IPS-11a (cell line): Measurements from ENCODE around the gene BRAF.
"Not testable (repeated sequence)": the region's sequence is repeated elsewhere in the genome, so short reads cannot be mapped to it uniquely, and the experiment has no call there.

Experiments
- H3K4me3 ChIP-seq: one replicate; pipeline ENCODE4 v1.5.1; 2013; ENCODE audit warnings: low read depth, low read length, control low read depth

BRAF gene

DNA sequence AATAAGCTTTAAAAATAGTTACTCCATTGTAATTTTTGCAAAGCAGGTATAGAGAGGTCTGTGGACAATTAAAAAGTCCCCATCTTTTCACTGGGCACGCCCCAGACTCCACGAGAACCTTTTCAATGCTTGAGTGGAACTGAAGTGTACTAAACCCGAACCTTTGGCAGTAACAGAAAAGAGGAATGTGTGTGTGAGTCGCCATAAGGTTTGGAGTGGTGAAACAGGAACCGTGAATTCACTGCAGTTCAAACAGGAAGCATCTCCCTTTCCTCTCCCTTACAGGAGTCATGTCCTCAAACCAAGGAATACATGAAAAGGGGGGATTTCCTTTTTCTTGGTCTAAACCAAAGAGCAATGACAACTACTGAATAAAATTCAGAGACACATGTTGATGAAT lies 205.0 kb downstream of the BRAF start:
- no peak overlapping the region for H3K4me3 ChIP-seq

- H3K4me3 ChIP-seq, result no peak overlapping the region
Measured at GRCh38 chr7:140714331-140715040, 210.2 kb downstream of the BRAF start.

GRCh38 chr7:140712392-140712791 lies 212.3 kb downstream of the BRAF start:
- H3K4me3 ChIP-seq, result not testable (repeated sequence)

DNA sequence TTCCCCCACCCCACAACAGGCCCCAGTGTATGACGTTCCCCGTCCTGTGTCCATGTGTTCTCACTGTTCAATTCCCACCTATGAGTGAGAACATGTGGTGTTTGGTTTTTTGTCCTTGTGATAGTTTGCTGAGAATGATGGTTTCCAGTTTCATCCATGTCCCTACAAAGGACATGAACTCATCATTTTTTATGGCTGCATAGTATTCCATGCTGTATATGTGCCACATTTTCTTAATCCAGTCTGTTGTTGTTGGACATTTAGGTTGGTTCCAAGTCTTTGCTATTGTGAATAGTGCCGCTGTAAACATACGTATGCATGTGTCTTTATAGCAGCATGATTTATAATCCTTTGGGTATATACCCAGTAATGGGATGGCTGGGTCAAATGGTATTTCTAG lies 216.0 kb downstream of the BRAF start:
- H3K4me3 ChIP-seq, result not testable (repeated sequence)

DNA sequence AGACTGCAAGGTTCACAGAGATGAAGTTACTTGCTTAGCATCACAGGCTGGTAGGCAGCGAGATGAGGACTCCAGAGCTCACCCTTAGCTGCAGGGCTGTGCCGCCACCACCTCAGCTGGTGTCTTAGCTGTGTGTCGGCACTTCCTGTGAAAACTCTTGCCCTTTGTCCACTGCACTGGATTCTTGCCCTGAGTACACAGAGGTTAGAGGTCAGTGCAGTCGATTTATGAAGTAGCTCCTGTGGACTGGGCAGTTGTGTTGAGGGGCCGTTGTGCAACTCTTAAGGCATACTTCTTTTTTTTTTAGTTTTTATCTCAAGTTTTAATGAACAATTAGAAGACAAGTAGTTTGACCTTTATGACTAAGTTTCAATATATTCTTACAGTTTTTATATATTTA lies 217.6 kb downstream of the BRAF start:
- H3K4me3 ChIP-seq, result no peak overlapping the region

GRCh38 chr7:140704205-140704604 lies 220.5 kb downstream of the BRAF start:
- H3K4me3 ChIP-seq, result no peak overlapping the region

GRCh38 chr7:140702774-140703173 lies 222.0 kb downstream of the BRAF start:
- H3K4me3 ChIP-seq, result no peak overlapping the region

DNA sequence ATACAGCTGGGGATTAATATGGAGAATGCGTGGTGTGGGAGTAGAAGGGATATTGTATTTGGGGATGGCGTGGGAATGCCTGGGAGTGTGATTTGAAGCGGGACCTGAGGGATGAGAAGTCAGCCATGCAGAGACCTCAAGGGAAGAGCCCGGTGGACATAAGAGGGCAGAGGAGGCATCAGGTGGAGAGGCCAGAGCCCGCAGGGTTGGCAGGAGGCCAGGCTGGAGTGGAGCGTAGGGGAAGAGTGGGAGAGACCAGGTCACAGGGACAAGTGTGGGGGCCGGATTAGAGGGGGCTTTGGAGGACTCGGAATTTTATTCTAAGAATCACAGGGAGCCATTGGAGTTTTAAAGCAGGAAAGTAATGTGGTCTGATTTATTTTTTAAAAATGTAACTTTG lies 226.3 kb downstream of the BRAF start:
- H3K4me3 ChIP-seq, result no peak overlapping the region

GRCh38 chr7:140697447-140698143 lies 227.1 kb downstream of the BRAF start:
- peak overlapping the region; percentile 91 for H3K4me3 ChIP-seq

DNA sequence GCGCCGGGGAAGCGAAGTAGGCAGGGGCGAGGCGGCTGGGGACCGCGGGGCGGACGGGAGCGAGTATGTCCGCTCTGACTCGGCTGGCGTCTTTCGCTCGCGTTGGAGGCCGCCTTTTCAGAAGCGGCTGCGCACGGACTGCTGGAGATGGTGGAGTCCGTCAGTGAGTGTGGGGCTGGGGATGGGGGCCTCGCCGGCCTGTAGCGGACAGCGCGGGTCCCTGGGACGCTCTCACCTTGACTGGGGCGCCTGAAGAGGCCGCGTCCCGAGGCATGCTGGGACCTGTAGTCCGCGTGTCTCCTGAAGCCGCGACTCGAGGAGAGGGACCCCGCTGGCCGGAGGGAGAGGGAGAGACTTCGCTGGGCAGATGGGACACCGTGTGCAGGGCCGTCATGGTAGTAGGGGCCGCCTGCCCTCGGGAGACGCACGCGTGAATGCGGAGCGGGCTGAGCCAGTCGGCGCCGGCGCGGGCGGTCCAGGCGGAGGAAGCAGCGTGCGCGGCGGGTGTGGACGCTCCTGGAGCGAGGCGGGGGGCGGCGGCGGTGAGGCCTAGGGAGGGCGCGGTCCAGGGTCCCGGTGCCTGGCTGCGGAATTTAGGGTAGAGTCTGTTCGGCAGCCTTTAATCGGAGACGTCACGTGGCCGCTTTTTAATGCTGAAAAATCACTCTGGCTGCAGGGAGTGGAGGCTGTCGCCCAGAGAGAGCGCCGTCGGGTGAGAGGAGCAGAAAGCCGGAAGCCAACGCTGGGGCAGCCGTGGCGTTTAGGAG lies 227.9 kb downstream of the BRAF start, which contains the start of gene NDUFB2:
Gene NDUFB2 (plus strand): TSS at position 29 of the 767 bp plus-strand sequence. CDS start 37 bp downstream, at position 66.
- peak within 1 kb of the TSS; percentile 91 for H3K4me3 ChIP-seq

- H3K4me3 ChIP-seq, result peak overlapping the region; percentile 91
Measured at GRCh38 chr7:140696024-140696679, 228.6 kb downstream of the BRAF start.

DNA sequence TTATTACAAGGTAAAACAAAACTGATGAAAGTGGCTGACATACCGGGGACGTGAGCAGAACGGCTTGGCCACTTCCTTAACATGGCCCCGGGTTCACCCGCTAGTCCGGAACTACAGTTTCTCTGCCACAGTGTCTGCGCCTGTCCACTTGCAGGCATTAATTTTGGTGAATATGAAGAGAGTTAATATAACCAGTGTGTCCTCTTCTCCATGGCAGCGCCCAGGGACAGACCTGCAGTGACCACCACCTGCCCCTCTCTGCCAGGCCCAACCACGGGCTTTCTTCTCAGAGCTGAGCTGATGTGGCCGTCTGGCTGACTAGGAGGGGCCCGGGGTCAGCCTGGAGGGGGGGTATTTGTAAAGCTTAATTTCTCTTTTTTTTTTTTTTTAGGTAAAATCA lies 229.3 kb downstream of the BRAF start:
- H3K4me3 ChIP-seq, result no peak overlapping the region

GRCh38 chr7:140694592-140694991 lies 230.1 kb downstream of the BRAF start:
- no peak overlapping the region for H3K4me3 ChIP-seq

- not testable (repeated sequence) for H3K4me3 ChIP-seq
Measured at GRCh38 chr7:140693849-140694248, 230.9 kb downstream of the BRAF start.

DNA sequence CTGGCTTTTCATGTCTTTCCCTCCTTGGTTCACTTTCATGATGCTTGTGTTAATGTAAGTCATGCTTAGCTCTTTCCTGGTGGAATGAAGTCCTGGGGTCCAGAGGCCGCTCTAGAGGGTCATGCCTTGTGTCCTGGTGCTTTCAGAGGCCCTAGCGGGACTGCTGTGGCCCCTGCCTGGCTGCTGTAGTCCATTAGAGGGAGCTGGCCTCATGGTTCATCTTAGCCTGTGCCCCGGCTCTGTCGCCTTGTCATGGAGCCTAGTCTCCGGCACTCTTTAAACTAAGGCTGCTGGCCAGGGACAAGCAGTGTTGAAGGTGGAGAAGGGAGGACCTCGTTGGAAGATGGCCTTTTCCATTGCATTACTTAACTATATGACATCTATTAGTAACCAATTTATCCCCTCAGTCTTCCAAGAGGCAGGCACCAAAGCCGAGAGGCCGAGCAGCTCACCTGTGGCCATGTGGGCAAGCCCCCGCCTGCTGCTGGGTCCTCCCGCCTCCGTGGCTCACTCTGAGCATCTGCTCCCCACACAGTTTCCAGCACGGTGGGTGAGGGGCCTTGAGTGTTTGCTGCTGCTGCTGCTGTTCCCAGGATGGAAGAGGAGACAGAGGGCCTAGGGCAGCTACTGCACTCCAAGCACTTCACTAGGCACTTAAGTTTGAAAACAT lies 233.2 kb downstream of the BRAF start:
- no peak overlapping the region for H3K4me3 ChIP-seq

DNA sequence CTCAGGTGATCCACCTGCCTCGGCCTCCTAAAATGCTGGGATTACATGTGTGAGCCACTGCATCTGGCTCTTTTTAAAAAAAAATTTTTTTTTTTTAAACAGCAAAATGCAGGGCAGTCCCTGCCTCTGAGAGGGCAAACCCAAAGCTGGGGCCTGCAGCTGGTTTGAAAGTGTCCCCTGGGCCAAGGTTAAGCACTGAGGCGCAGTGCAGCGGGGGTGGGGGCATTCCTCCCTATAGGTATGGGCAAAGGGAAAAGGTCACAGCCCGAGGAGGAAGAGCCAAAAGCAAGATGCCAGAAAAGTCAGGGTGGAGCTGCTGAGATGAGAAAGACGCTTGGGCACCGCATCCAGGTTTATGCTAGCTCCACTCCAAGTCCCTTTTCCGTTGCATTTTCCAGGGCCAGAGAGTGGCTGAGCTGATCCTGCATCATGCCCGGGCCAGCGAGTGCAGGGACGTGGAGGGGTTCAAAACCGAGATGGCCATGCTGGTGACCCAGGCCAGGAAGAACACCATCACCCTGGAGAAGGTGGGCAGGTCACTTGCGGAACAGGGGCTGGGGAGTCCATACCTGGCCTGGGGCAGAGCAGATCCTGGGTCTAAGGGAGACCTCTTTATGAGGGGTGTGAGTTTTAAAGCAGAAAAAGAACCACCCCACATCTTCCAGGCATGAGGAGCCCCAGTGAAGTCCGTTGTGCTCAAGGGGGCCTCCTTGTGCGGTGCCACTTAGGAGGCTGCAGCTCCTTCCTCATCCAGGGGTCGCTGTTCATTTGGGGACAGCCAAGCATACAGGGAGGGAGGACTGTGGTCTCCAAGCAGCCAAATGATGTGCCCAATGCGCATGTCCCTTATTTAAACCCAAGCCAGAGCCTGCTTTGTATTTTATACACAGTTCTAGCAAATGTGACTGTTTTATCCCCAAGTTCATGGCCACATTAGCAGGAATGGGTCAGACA lies 235.3 kb downstream of the BRAF start:
- H3K4me3 ChIP-seq, result no peak overlapping the region

- no peak overlapping the region for H3K4me3 ChIP-seq
Measured at GRCh38 chr7:140688341-140688740, 236.4 kb downstream of the BRAF start.

DNA sequence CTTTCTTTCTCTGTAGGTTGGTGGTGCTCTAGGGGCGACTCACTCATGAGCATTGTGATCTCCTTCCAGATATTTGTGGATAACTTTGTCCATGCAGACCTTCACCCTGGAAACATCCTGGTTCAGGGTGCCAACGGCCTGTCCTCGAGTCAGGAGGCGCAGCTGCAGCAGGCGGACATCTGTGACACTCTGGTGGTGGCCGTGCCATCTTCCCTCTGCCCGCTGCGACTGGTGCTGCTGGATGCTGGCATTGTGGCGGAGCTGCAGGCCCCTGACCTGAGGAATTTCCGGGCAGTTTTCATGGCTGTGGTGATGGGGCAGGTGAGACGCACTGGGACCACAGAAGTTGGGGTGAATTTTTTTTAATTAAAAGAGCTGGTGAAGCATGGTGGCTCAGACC lies 237.8 kb downstream of the BRAF start:
- no peak overlapping the region for H3K4me3 ChIP-seq

- no peak overlapping the region for H3K4me3 ChIP-seq
Measured at GRCh38 chr7:140685407-140686087, 239.2 kb downstream of the BRAF start.
